ENCODE measurements around the gene IBA57. TPM values are rescaled to one million over a fixed set of nuclear protein-coding genes. Genes with fewer than 3 reads are reported as not detected.

The IBA57 gene
- total RNA-seq, 2 experiments from 2014 or later: 9.1 to 9.9 TPM

DNA sequence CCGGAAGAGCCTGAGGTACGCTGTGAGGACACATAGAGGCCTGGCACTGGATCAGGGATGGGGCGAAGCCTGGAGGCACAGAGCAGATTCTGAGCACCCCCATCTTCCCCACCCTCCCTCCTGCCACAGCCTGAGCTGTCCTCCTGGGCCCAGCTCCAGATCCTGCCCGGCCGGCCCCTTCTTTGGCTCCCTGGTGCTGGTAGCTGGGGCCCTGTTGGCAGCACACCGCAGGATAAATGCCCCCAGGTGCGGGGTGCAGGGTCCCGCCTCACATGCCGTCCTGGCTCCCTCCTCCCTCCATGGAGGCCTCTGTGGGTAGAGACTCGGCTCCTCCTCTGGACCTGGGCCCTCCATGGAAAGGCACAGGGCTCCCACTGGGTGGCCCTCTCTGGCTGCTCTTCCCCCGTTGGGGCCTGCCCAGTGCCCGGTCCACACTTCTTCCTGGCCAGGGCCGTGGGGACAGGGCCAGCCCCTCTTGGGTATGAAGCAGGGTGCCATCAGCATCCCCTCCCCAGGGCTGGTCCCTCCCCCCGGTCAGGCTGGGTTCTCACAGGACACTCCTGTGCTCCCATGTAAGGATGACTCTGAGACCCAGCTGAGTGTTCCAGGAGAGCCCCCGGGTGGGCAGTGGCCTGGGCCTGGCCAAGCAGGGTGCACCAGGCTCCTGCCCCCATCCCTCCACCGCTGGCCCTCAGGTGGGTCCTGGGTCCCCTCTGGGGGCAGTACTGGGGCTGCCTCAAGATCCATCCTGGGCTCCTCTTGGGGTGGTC lies 41.2 kb downstream of the IBA57 start:
- no peaks in the 10 kb centered on the region for H4K20me1 ChIP-seq (ENCODE audit: insufficient read depth, low read length)
- H3K9me2 ChIP-seq (ENCODE audit: insufficient read depth, low read length): no peaks in the 10 kb centered on the region
- TF ChIP-seq EZH2phosphoT487 (IDR thresholded peaks at IDR 0.05; ENCODE audit: borderline replicate concordance, low read depth, low read length): no peak
- TF ChIP-seq, protein P1, sequence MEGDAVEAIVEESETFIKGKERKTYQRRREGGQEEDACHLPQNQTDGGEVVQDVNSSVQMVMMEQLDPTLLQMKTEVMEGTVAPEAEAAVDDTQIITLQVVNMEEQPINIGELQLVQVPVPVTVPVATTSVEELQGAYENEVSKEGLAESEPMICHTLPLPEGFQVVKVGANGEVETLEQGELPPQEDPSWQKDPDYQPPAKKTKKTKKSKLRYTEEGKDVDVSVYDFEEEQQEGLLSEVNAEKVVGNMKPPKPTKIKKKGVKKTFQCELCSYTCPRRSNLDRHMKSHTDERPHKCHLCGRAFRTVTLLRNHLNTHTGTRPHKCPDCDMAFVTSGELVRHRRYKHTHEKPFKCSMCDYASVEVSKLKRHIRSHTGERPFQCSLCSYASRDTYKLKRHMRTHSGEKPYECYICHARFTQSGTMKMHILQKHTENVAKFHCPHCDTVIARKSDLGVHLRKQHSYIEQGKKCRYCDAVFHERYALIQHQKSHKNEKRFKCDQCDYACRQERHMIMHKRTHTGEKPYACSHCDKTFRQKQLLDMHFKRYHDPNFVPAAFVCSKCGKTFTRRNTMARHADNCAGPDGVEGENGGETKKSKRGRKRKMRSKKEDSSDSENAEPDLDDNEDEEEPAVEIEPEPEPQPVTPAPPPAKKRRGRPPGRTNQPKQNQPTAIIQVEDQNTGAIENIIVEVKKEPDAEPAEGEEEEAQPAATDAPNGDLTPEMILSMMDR (conservative IDR thresholded peaks at IDR 0.05; ENCODE audit: low read length): no peak
- no peaks in the 10 kb centered on the region for H3K36me3 ChIP-seq (ENCODE audit: insufficient read depth, low read length)
- ChIA-PET POLR2A (no interaction called here), CTCF (ENCODE audit: unreplicated experiment) (no interaction called here)
- no peaks in the 10 kb centered on the region for H3K79me2 ChIP-seq (ENCODE audit: insufficient read depth, low read depth, low read length)
- no peak overlapping the region for H2AFZ ChIP-seq (ENCODE audit: low read length)
- H3K4me3 ChIP-seq (ENCODE audit: low read depth, low read length, poor library complexity, severe bottlenecking): no peak overlapping the region
- DNase-seq (ENCODE audit: low spot score): no peak
- BruUV-seq (replicated peaks): no TSS peak
- H3K9me3 ChIP-seq (ENCODE audit: low read length): no peaks in the 10 kb centered on the region
- intact Hi-C loops (cut with micrococcal nuclease; ENCODE audit: unreplicated experiment): no loop called here
- H3K27ac ChIP-seq (ENCODE audit: low read depth, low read length, poor library complexity, severe bottlenecking): no peak overlapping the region
- no peak overlapping the region for H3K4me2 ChIP-seq (ENCODE audit: low read length)
- no peaks in the 10 kb centered on the region for H3K4me1 ChIP-seq (ENCODE audit: insufficient read depth, low read length, poor library complexity, severe bottlenecking)

DNA sequence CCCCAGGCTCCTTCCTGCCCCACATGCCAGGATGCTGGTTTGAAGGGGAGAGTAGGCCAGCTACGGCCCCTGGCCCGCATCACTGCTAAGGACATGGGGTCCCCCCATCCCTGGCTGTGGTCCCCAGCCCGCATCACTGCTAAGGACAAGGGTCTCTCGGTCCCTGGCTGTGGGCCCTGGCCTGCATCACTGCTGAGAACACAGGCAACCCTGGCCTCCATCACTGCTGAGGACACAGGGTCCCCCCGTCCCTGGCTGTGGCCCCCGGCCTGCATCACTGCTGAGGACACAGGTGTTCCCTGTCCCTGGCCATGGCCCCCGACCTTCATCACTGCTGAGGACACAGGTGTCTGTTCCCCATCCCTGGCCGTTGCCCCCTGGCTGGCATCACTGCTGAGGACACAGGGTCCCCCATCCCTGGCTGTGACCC lies 41.8 kb downstream of the IBA57 start:
- no peak overlapping the region for H2AFZ ChIP-seq (ENCODE audit: low read length)
- TF ChIP-seq, protein P1 (conservative IDR thresholded peaks at IDR 0.05; ENCODE audit: low read length): no peak
- TF ChIP-seq EZH2phosphoT487 (IDR thresholded peaks at IDR 0.05; ENCODE audit: borderline replicate concordance, low read depth, low read length): no peak
- H3K9me2 ChIP-seq (ENCODE audit: insufficient read depth, low read length): no peaks in the 10 kb centered on the region
- intact Hi-C loops (cut with micrococcal nuclease; ENCODE audit: unreplicated experiment): no loop called here
- CTCF ChIA-PET (ENCODE audit: unreplicated experiment): no interaction called here
- H3K4me3 ChIP-seq (ENCODE audit: low read depth, low read length, poor library complexity, severe bottlenecking): no peak overlapping the region
- H3K79me2 ChIP-seq (ENCODE audit: insufficient read depth, low read depth, low read length): no peaks in the 10 kb centered on the region
- H3K36me3 ChIP-seq (ENCODE audit: insufficient read depth, low read length): no peaks in the 10 kb centered on the region
- peaks cover under 1% of the 10 kb centered on the region for H3K4me1 ChIP-seq (ENCODE audit: insufficient read depth, low read length, poor library complexity, severe bottlenecking)
- H3K4me2 ChIP-seq (ENCODE audit: low read length): no peak overlapping the region
- H4K20me1 ChIP-seq (ENCODE audit: insufficient read depth, low read length): no peaks in the 10 kb centered on the region
- POLR2A ChIA-PET: no interaction called here
- no TSS peak for BruUV-seq (replicated peaks)
- H3K27ac ChIP-seq (ENCODE audit: low read depth, low read length, poor library complexity, severe bottlenecking): no peak overlapping the region
- no peaks in the 10 kb centered on the region for H3K9me3 ChIP-seq (ENCODE audit: low read length)
- no peak for DNase-seq (ENCODE audit: low spot score)
